ENCODE results near the gene DNAH2. TPM values are rescaled to one million over a fixed set of nuclear protein-coding genes. Genes with fewer than 3 reads are reported as not detected.

The DNAH2 gene
- total RNA-seq, 1 experiment from 2014 or later = 2.0 TPM

DNA sequence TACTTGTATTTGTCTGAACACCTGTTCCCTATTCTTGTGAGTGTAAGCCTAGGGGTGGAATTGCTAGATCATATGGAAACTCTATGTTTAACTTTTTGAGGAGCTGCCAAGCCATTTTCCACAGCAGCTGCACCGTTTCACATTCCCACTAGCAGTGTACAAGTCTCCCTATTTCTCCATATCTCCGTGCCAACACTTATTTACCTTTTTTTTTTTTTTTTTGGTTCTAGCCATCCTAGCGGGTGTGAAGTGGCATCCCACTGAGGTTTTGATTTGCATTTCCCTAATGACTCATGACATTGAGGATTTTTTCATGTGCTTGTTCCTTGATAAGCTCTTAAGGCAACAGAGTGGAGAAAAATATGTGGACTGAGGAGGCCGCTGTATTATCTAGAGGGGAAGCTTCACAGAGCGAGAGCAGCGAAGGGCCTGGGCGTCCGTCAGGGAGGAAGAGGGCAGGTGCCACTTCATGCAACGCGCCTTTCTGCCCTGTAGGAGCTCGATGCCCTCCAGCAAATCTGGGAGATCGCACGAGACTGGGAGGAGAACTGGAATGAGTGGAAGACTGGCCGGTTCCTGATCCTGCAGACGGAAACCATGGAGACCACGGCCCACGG lies 50.0 kb downstream of the DNAH2 start:
- H3K4me3 ChIP-seq (replicated peaks in 1 of 2; ENCODE audit: low read depth in 1 of 2, low read length in 2 of 2) = no peak overlapping the region
- H3K9ac ChIP-seq (ENCODE audit: low read length) = no peak overlapping the region
- no peak for DNase-seq (ENCODE audit: low read depth, low spot score)
- TF ChIP-seq SRF (IDR thresholded peaks at IDR 0.05; ENCODE audit: low read depth) (no peak), SIN3A (IDR thresholded peaks at IDR 0.05; ENCODE audit: low read depth) (no peak), TCF7L2 (IDR thresholded peaks at IDR 0.05; ENCODE audit: borderline replicate concordance, extremely low read depth, insufficient read depth, insufficient read length) (no peak), EGR1 (IDR thresholded peaks at IDR 0.05; ENCODE audit: low read depth) (no peak), EZH2phosphoT487 (IDR thresholded peaks at IDR 0.05; ENCODE audit: borderline replicate concordance) (no peak), ELF1 (IDR thresholded peaks at IDR 0.05; ENCODE audit: borderline replicate concordance, low read depth) (no peak), REST (IDR thresholded peaks at IDR 0.05; ENCODE audit: low read depth) (no peak), ZFX (IDR thresholded peaks at IDR 0.05) (no peak), POLR2A (IDR thresholded peaks at IDR 0.05; ENCODE audit: borderline replicate concordance, extremely low read depth, insufficient read depth, insufficient read length) (no peak), JUND (IDR thresholded peaks at IDR 0.05) (no peak), EZH2 (IDR thresholded peaks at IDR 0.05) (no peak), CBX3 (IDR thresholded peaks at IDR 0.05; ENCODE audit: low read depth) (no peak), YY1 (IDR thresholded peaks at IDR 0.05; ENCODE audit: extremely low read depth, insufficient replicate concordance, low read depth, low read length) (no peak), CEBPB (IDR thresholded peaks at IDR 0.05; ENCODE audit: low read depth) (no peak)
- no peaks in the 10 kb centered on the region for H3K9me2 ChIP-seq (ENCODE audit: insufficient read depth)
- CTCF ChIA-PET = no interaction called here
- intact Hi-C loops (cut with micrococcal nuclease) = no loop called here
- RAD21 ChIA-PET (ENCODE audit: low non-redundant PET in 1 of 2, low total read pairs in 2 of 2, uncharacterized antibody in 2 of 2, unreplicated experiment in 2 of 2) = no interaction called here
- POLR2A ChIA-PET = no interaction called here
- H3K9me3 ChIP-seq (ENCODE audit: control insufficient read depth in 1 of 2, insufficient read depth in 1 of 2, low read depth in 1 of 2, low read length in 2 of 2) = peaks cover 0 to 3% of the 10 kb centered on the region in 2 experiments; a peak in 1 of 4 replicates
- H4K20me1 ChIP-seq (ENCODE audit: insufficient read depth) = no peaks in the 10 kb centered on the region
- BruUV-seq (replicated peaks) = no TSS peak
- peaks cover 0 to 6% of the 10 kb centered on the region in 2 experiments; a peak in 2 of 4 replicates for H3K4me1 ChIP-seq (ENCODE audit: control insufficient read depth in 1 of 2, insufficient read depth in 2 of 2, low read length in 2 of 2)
- no peaks in the 10 kb centered on the region for H3K27me3 ChIP-seq (ENCODE audit: insufficient read depth, low read length)
- no peaks in the 10 kb centered on the region for H3K36me3 ChIP-seq (ENCODE audit: control insufficient read depth in 1 of 2, insufficient read depth in 2 of 2, low read length in 2 of 2)
- no peak overlapping the region for H2AFZ ChIP-seq (ENCODE audit: low read depth, low read length, poor library complexity, severe bottlenecking)
- no peak for ATAC-seq
- no peak overlapping the region for H3K27ac ChIP-seq (ENCODE audit: low read depth, low read length)
- H3K79me2 ChIP-seq (ENCODE audit: insufficient read depth, low read length) = no peaks in the 10 kb centered on the region
- H3K4me2 ChIP-seq (ENCODE audit: low read length) = no peak overlapping the region
